Thyroid gland (tissue), 4 donors: ENCODE measurements around the gene MSGN1.

ENCODE experiments used
- CTCF ChIP-seq, 6 experiments: fragments of 200-600 bp in 3 of 6; fragments of 450-650 bp in 3 of 6; sonication (generic) in 3 of 6; IDR thresholded peaks; one replicate each; pipeline ENCODE4 v1.5.1; 2016 to 2019; ENCODE audit warnings: antibody characterized with exemption in 6 of 6, mild to moderate bottlenecking in 2 of 6, inconsistent platforms in 1 of 6, moderate library complexity in 1 of 6
- POLR2A ChIP-seq, 2 donors: fragments of 450-650 bp; IDR thresholded peaks; one replicate each; pipeline ENCODE4 v1.6.1; 2017; ENCODE audit warnings: antibody characterized with exemption in 2 of 2, mild to moderate bottlenecking in 2 of 2, moderate library complexity in 1 of 2

GRCh38 chr2:17772532-17772931 is 43.7 kb upstream of the MSGN1 start:
- TF ChIP-seq CTCF (IDR thresholded peaks at IDR 0.05) (no peak), POLR2A (IDR thresholded peaks at IDR 0.05) (no peak)
